Uterus (tissue), 2 donors: ENCODE results near the gene FCN1.

Source experiments
- CTCF ChIP-seq, 4 experiments: fragments of 200-600 bp in 2 of 4; fragments of 450-650 bp in 2 of 4; sonication (generic) in 2 of 4; IDR thresholded peaks; one replicate each; pipeline ENCODE4 v1.5.1; 2016 to 2019; ENCODE audit warnings: antibody characterized with exemption in 4 of 4, mild to moderate bottlenecking in 2 of 4, moderate library complexity in 1 of 4
- POLR2A ChIP-seq, 2 donors: fragments of 450-650 bp; IDR thresholded peaks; one replicate each; pipeline ENCODE4 v1.6.1; 2016; ENCODE audit warnings: antibody characterized with exemption in 2 of 2, mild to moderate bottlenecking in 1 of 2, moderate library complexity in 1 of 2

- TF ChIP-seq CTCF (IDR thresholded peaks at IDR 0.05), result no peak
- TF ChIP-seq POLR2A (IDR thresholded peaks at IDR 0.05), result no peak
Measured at GRCh38 chr9:134940236-134941208, 22.8 kb upstream of the FCN1 start.
